ENCODE results near the gene SLC9A7.

Gene SLC9A7

GRCh38 chrX:46707274-46707965 lies 51.5 kb downstream of the SLC9A7 start:
- no peaks in the 10 kb centered on the region for H3K36me3 ChIP-seq
- no peaks in the 10 kb centered on the region for H3K27me3 ChIP-seq
- no peaks in the 10 kb centered on the region for H3K9me3 ChIP-seq
- no peak for DNase-seq
- H3K4me1 ChIP-seq: no peaks in the 10 kb centered on the region
- TF ChIP-seq, protein P1, sequence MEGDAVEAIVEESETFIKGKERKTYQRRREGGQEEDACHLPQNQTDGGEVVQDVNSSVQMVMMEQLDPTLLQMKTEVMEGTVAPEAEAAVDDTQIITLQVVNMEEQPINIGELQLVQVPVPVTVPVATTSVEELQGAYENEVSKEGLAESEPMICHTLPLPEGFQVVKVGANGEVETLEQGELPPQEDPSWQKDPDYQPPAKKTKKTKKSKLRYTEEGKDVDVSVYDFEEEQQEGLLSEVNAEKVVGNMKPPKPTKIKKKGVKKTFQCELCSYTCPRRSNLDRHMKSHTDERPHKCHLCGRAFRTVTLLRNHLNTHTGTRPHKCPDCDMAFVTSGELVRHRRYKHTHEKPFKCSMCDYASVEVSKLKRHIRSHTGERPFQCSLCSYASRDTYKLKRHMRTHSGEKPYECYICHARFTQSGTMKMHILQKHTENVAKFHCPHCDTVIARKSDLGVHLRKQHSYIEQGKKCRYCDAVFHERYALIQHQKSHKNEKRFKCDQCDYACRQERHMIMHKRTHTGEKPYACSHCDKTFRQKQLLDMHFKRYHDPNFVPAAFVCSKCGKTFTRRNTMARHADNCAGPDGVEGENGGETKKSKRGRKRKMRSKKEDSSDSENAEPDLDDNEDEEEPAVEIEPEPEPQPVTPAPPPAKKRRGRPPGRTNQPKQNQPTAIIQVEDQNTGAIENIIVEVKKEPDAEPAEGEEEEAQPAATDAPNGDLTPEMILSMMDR (IDR thresholded peaks at IDR 0.05; ENCODE audit: low read depth, low read length): no peak
- H3K4me3 ChIP-seq (ENCODE audit: low read depth, low read length): no peak overlapping the region

GRCh38 chrX:46704767-46705386 lies 54.0 kb downstream of the SLC9A7 start:
- Histone ChIP-seq H3K9me3 (no peaks in the 10 kb centered on the region), H3K4me1 (no peaks in the 10 kb centered on the region), H3K4me3 (ENCODE audit: low read depth, low read length) (no peak overlapping the region), H3K36me3 (no peaks in the 10 kb centered on the region), H3K27me3 (no peaks in the 10 kb centered on the region)
- TF ChIP-seq, protein P1 (IDR thresholded peaks at IDR 0.05; ENCODE audit: low read depth, low read length): no peak
- no peak for DNase-seq

DNA sequence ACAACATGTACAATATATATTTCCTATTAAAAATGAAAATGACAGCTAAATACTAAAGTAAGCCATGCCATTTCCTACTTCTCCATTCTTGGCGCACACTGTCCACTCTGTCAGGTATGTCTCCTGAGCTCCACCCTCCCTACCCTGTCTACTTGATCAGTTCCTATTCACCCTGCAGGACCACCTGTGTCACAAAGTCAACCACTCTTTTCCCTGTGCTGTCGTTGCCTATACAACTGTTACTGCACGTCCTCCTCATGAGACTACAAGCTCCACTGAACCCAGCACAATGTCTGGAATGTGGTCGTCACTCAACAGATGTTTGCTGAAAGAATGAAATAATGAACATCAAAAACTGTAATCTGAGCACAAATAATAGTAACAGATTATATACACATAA lies 54.9 kb downstream of the SLC9A7 start:
- H3K36me3 ChIP-seq: no peaks in the 10 kb centered on the region
- H3K9me3 ChIP-seq: no peaks in the 10 kb centered on the region

DNA sequence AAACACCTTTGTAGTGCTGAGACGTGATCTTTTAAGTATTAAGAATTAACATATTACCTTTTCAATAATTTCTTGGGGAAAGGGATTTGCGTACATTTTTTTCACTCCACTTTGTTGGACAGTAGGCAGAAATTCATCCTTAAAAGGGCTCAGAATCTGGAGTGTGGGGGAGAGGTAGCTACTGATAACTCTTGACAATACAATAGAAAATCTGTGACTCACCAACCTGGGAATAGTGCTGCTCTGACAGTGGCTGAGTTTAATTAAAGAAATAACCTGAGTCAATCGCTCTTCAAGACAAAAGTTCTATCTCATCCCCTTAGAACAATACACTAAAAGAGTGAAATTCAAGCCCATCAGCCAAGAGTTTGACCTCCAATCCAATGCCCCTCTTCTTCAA lies 60.2 kb downstream of the SLC9A7 start:
- Histone ChIP-seq H3K4me3 (ENCODE audit: low read depth, low read length) (no peak overlapping the region), H3K9me3 (no peaks in the 10 kb centered on the region), H3K27me3 (no peaks in the 10 kb centered on the region), H3K4me1 (no peaks in the 10 kb centered on the region), H3K36me3 (no peaks in the 10 kb centered on the region)
- DNase-seq: no peak
- TF ChIP-seq, protein P1 (IDR thresholded peaks at IDR 0.05; ENCODE audit: low read depth, low read length): no peak

More for the DNA sequence above, 54.9 kb downstream of the SLC9A7 start:
- no peak for DNase-seq
- Histone ChIP-seq H3K27me3 (no peaks in the 10 kb centered on the region), H3K4me3 (ENCODE audit: low read depth, low read length) (no peak overlapping the region), H3K4me1 (no peaks in the 10 kb centered on the region)
- TF ChIP-seq, protein P1 (IDR thresholded peaks at IDR 0.05; ENCODE audit: low read depth, low read length): no peak

DNA sequence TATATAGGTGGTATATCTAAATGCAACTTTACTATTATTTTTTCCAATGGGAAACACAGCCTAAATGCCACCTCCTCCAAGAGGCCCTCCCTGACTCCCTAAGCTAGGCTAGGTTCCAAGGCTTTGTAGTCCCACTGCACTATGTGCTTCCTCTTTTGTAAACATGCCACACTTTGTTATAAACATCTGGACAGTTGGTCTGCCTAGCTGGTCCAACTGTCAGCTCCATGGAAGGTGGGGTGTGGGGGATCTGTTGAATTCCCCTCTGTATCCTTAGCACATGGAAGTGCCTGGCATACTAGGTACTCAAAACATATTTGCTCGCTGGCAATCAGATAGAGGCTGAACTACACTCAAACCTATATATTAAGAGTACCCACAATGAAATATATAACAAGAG lies 63.4 kb downstream of the SLC9A7 start:
- Histone ChIP-seq H3K4me1 (no peaks in the 10 kb centered on the region), H3K9me3 (no peaks in the 10 kb centered on the region), H3K36me3 (no peaks in the 10 kb centered on the region), H3K27me3 (no peaks in the 10 kb centered on the region), H3K4me3 (ENCODE audit: low read depth, low read length) (no peak overlapping the region)
- DNase-seq: no peak
- TF ChIP-seq, protein P1 (IDR thresholded peaks at IDR 0.05; ENCODE audit: low read depth, low read length): no peak

DNA sequence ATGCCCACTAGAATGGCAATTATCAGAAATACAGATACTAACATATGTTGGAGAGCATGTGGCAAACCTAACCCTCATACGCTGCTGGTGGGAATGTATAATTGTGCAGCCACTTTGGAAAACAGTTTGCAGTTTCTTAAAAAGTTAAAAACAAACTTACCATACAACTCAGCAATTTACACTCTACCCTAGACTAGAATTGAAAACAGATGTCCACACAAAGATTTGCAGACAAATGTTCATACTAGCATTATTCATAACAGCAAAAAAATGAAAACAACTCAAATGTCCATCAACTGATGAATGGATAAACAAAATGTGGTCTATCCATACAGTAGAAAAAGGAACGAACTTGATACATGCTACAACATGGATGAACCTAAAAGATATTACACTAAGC lies 64.4 kb downstream of the SLC9A7 start:
- no peaks in the 10 kb centered on the region for H3K27me3 ChIP-seq
- H3K4me3 ChIP-seq (ENCODE audit: low read depth, low read length): no peak overlapping the region
- no peaks in the 10 kb centered on the region for H3K4me1 ChIP-seq
- DNase-seq: no peak
- H3K36me3 ChIP-seq: no peaks in the 10 kb centered on the region
- TF ChIP-seq, protein P1 (IDR thresholded peaks at IDR 0.05; ENCODE audit: low read depth, low read length): no peak
- H3K9me3 ChIP-seq: no peaks in the 10 kb centered on the region
